ENCODE measurements around the gene INTS7.
"Not testable (repeated sequence)": the region's sequence is repeated elsewhere in the genome, so short reads cannot be mapped to it uniquely, and the experiment has no call there.

Gene INTS7

DNA sequence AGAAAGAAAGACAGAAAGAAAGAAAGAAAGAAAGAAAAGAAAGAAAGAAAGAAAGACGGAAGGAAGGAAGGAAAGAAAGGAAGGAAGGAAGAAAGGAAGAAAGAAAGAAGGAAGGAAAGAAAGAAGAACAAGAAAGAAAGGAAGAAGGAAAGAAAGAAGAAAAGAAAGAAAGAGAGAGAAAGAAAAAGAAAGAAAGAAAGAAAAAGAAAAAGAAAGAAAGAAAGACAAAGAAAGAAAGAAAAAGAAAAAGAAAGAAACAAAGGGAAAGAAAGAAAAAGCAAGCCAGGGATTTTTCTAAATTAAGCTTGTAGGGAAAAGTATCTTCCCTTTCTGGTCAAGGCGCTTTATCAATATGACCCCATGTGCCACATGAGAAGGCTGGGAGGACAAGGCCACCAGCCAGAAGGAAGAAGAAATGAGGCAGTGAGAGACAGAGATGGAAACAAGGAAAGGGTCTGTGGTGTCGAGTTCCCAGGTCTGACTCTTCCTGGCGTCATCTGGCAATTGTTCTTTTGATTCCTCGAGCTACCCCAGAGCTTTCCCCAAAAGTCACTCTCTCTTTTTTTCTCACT, 116.4 kb downstream of the INTS7 start:
- TF ChIP-seq, protein P1, sequence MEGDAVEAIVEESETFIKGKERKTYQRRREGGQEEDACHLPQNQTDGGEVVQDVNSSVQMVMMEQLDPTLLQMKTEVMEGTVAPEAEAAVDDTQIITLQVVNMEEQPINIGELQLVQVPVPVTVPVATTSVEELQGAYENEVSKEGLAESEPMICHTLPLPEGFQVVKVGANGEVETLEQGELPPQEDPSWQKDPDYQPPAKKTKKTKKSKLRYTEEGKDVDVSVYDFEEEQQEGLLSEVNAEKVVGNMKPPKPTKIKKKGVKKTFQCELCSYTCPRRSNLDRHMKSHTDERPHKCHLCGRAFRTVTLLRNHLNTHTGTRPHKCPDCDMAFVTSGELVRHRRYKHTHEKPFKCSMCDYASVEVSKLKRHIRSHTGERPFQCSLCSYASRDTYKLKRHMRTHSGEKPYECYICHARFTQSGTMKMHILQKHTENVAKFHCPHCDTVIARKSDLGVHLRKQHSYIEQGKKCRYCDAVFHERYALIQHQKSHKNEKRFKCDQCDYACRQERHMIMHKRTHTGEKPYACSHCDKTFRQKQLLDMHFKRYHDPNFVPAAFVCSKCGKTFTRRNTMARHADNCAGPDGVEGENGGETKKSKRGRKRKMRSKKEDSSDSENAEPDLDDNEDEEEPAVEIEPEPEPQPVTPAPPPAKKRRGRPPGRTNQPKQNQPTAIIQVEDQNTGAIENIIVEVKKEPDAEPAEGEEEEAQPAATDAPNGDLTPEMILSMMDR (IDR thresholded peaks at IDR 0.05; ENCODE audit: insufficient read depth, low read length, missing control alignments), result no peak
- ChIA-PET POLR2A (no interaction called here), CTCF (interaction anchor here (1.2 kb wide), 1 partner anchor 15 kb away, joined by 3 read pairs; no protein-coding TSS in a partner anchor)
- H3K4me3 ChIP-seq (ENCODE audit: low read depth, low read length), result no peak overlapping the region
- no peak for DNase-seq (ENCODE audit: low read depth, low spot score)

DNA sequence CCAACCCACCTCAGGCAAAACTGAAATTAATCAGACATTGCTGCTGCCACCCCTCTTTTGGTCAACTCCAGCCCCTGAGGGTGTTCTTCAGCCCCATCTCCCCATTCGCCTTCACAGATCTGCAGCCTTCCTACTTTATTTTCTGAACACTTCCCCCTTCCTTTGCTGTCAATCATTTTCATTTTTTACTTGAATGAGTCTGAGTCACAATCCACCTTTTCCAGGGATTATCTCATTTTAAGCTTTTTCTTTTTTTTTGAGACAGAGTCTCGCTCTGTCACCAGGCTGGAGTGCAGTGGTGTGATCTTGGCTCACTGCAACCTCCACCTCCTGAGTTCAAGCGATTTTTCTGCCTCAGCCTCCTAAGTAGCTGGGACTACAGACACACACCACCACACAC, 118.9 kb downstream of the INTS7 start:
- POLR2A ChIA-PET; CTCF ChIA-PET; DNase-seq (ENCODE audit: low read depth, low spot score); H3K4me3 ChIP-seq (ENCODE audit: low read depth, low read length): not testable (repeated sequence)

DNA sequence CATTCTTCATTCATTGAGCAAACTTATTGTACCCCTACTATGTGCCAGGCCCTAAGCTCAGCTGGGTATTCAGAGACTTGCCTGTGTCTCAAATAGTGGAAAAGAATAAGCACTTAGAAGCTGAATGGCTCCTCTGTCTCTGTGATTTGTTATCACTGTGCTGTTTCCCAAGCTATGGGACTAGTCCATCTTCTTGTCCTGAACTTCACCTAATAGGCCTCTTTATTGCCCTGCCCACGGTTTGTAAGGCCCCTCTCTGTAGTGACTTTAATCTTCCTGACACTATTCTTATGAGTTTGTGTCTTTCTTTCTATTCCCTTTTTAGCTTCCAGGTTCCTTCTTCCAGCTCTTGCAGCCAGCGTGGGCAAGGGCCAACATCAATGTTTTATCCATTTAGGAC, 119.4 kb downstream of the INTS7 start:
- POLR2A ChIA-PET, result no interaction called here
- CTCF ChIA-PET, result no interaction called here
- H3K4me3 ChIP-seq (ENCODE audit: low read depth, low read length), result no peak overlapping the region
- DNase-seq (ENCODE audit: low read depth, low spot score), result no peak
- TF ChIP-seq, protein P1 (IDR thresholded peaks at IDR 0.05; ENCODE audit: insufficient read depth, low read length, missing control alignments), result no peak

DNA sequence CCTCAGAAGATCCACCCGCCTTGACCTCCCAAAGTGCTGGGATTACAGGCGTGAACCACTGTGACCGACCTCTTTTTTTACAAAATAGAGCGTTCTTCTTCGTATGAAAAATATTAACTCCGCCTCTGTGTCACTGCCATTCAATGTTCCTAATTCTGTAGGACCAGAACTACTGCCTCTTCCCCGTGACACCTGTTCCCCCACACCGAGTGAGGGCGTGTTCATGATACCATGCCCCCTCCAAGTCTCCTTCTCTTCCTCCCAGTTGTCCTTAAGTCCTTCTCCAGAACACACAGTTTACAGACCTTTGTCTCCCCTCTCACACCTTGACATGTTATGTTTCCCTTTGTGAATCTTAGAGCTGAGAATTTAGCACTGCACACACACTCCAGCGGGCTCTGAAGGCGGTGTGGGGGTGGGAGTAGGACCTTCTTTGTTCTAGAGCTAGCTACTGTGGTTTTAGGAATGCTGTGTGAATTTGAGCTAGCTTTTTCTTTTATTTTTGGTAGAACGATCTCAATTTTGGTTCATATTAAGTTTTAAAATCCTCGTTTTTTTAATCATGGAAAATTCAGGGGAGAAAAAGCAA, 122.4 kb downstream of the INTS7 start:
- CTCF ChIA-PET, result no interaction called here
- no peak for DNase-seq (ENCODE audit: low read depth, low spot score)
- POLR2A ChIA-PET, result no interaction called here
- H3K4me3 ChIP-seq (ENCODE audit: low read depth, low read length), result no peak overlapping the region
- TF ChIP-seq, protein P1 (IDR thresholded peaks at IDR 0.05; ENCODE audit: insufficient read depth, low read length, missing control alignments), result no peak

DNA sequence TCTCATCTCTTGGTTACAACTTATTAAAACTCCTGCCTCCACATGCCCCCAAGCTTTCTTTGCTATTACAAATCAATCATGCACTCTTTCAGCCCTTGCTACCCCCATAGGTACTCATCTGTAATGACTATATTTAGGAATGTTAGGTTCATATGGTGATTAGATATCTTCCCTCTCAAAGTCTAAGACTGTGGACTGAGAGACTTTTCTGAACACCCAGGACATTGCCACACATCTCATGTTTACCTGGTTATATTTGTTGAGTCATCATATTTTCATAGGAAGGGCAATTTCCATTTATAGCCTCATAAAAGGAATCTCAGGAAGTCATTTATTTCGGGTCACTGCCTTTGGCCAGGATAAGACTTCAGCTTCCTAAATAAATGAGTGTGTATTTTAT, 123.3 kb downstream of the INTS7 start:
- H3K4me3 ChIP-seq (ENCODE audit: low read depth, low read length), result no peak overlapping the region
- CTCF ChIA-PET, result interaction anchor here (1.1 kb wide), 1 partner anchor 124 kb away, joined by 3 read pairs; the partner anchor contains the start of genes DTL and INTS7
- TF ChIP-seq, protein P1 (IDR thresholded peaks at IDR 0.05; ENCODE audit: insufficient read depth, low read length, missing control alignments), result no peak
- no peak for DNase-seq (ENCODE audit: low read depth, low spot score)
- POLR2A ChIA-PET, result no interaction called here

DNA sequence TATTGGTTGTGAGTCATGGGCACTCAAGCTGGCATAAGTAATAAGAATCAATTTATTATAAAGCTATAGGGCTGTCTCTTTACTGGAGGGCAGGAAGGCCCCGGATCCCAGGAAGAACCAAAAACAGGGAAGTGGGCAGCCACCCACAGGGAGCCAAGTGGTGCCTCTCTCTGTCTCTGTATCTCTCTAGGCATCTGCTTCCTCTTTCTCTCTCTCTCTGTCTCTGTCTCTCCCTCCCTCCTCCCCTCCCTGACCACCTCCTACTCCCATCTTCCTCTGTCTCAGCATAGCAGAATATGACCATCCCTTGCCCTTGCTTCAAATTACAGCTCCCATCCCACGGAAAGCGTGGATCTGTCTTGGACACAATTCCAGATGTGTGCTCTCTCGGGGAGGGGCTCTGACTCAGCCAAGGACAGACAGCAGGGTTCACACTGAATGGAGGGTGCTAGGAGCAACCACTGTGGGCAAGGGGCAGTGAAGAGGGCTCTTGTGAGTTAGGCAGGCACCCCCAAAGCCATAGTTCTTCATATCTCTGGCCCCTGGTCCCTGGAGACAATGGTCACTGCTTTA, 124.4 kb downstream of the INTS7 start:
- TF ChIP-seq, protein P1 (IDR thresholded peaks at IDR 0.05; ENCODE audit: insufficient read depth, low read length, missing control alignments), result no peak
- CTCF ChIA-PET, result interaction anchor here (0.8 to 1.1 kb wide), 2 partner anchors 125 to 212 kb away, joined by 3 to 4 read pairs; partner anchors contain the start of genes DTL and INTS7
- H3K4me3 ChIP-seq (ENCODE audit: low read depth, low read length), result no peak overlapping the region
- POLR2A ChIA-PET, result no interaction called here
- no peak for DNase-seq (ENCODE audit: low read depth, low spot score)
